HPDE6-E6E7 (cell line): ENCODE results near the gene SPON1.
"Not testable (repeated sequence)": the region's sequence is repeated elsewhere in the genome, so short reads cannot be mapped to it uniquely, and the experiment has no call there.

ENCODE experiments used
- DNase-seq: peaks from one replicate; pipeline ENCODE4 v3.0.0; 2011; ENCODE audit warnings: missing footprints; ENCODE audit errors: extremely low spot score

SPON1 gene

GRCh38 chr11:13983081-13983751, 20.7 kb downstream of the SPON1 start:
- DNase-seq: no peak

GRCh38 chr11:13984616-13985450, 22.3 kb downstream of the SPON1 start:
- no peak for DNase-seq

- DNase-seq: not testable (repeated sequence)
These were observed 24.2 kb downstream of the SPON1 start for GRCh38 chr11:13986695-13987094.

- not testable (repeated sequence) for DNase-seq
These were observed 29.8 kb downstream of the SPON1 start for GRCh38 chr11:13992158-13992856.

- DNase-seq: no peak
These were observed 30.7 kb downstream of the SPON1 start for GRCh38 chr11:13993096-13993765.

GRCh38 chr11:13997881-13998280, 35.4 kb downstream of the SPON1 start:
- no peak for DNase-seq

GRCh38 chr11:13999704-14000103, 37.2 kb downstream of the SPON1 start:
- no peak for DNase-seq

GRCh38 chr11:14001597-14001996, 39.1 kb downstream of the SPON1 start:
- no peak for DNase-seq

- DNase-seq: no peak
These were observed 45.0 kb downstream of the SPON1 start for GRCh38 chr11:14007566-14007965.

- no peak for DNase-seq
These were observed 48.1 kb downstream of the SPON1 start for GRCh38 chr11:14010665-14011064.

GRCh38 chr11:14012846-14013245, 50.3 kb downstream of the SPON1 start:
- no peak for DNase-seq

- DNase-seq: no peak
These were observed 53.2 kb downstream of the SPON1 start for GRCh38 chr11:14015711-14016110.

GRCh38 chr11:14018441-14018840, 55.9 kb downstream of the SPON1 start:
- no peak for DNase-seq

GRCh38 chr11:14021738-14022137, 59.2 kb downstream of the SPON1 start:
- DNase-seq: no peak

GRCh38 chr11:14022251-14022650, 59.7 kb downstream of the SPON1 start:
- no peak for DNase-seq

- DNase-seq: no peak
These were observed 60.3 kb downstream of the SPON1 start for GRCh38 chr11:14022821-14023220.

- no peak for DNase-seq
These were observed 64.4 kb downstream of the SPON1 start for GRCh38 chr11:14026961-14027360.

- no peak for DNase-seq
These were observed 65.0 kb downstream of the SPON1 start for GRCh38 chr11:14027525-14027924.

GRCh38 chr11:14029440-14029839, 66.9 kb downstream of the SPON1 start:
- DNase-seq: no peak

GRCh38 chr11:14029971-14030920, 67.7 kb downstream of the SPON1 start:
- no peak for DNase-seq

- not testable (repeated sequence) for DNase-seq
These were observed 73.0 kb downstream of the SPON1 start for GRCh38 chr11:14035526-14035925.
